ENCODE data around the gene EEF1AKMT3. TPM values are rescaled to one million over a fixed set of nuclear protein-coding genes. Genes with fewer than 3 reads are reported as not detected.
A peak's percentile ranks its signal among the peaks of the same experiment; 100 is the strongest.

EEF1AKMT3 gene
- total RNA-seq, 3 donors from 2014 or later = 5.3 to 7.3 (median 6.2) TPM

DNA sequence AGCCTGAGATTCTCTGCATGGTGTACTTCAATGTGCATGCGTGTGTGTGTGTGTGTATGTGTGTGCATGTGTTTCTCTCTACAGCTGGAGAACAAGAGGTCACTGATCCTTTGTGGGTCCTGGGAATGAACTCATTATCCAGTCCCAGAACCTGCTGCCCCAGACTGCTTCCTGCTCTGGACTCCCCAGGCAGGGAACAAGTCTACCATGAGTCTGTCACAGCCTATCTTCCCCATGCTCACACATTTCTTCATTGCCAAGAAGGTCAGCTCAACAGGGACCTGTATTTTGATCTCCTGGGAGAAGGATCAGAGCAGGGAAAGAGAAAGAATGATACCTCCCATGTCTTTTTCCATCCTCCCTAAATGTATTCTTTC, 31.0 kb upstream of the EEF1AKMT3 start:
- H3K9me3 ChIP-seq = no peaks in the 10 kb centered on the region
- TF ChIP-seq, protein P1, sequence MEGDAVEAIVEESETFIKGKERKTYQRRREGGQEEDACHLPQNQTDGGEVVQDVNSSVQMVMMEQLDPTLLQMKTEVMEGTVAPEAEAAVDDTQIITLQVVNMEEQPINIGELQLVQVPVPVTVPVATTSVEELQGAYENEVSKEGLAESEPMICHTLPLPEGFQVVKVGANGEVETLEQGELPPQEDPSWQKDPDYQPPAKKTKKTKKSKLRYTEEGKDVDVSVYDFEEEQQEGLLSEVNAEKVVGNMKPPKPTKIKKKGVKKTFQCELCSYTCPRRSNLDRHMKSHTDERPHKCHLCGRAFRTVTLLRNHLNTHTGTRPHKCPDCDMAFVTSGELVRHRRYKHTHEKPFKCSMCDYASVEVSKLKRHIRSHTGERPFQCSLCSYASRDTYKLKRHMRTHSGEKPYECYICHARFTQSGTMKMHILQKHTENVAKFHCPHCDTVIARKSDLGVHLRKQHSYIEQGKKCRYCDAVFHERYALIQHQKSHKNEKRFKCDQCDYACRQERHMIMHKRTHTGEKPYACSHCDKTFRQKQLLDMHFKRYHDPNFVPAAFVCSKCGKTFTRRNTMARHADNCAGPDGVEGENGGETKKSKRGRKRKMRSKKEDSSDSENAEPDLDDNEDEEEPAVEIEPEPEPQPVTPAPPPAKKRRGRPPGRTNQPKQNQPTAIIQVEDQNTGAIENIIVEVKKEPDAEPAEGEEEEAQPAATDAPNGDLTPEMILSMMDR (IDR thresholded peaks at IDR 0.05) = no peak
- ATAC-seq (no peak), DNase-seq (no peak)
- no peaks in the 10 kb centered on the region for H3K36me3 ChIP-seq (ENCODE audit: low read depth)
- intact Hi-C loops (cut with DNase I, micrococcal nuclease) = no loop called here
- H3K4me3 ChIP-seq = no peak overlapping the region
- peaks cover 22% of the 10 kb centered on the region for H3K4me1 ChIP-seq (ENCODE audit: low read depth)

DNA sequence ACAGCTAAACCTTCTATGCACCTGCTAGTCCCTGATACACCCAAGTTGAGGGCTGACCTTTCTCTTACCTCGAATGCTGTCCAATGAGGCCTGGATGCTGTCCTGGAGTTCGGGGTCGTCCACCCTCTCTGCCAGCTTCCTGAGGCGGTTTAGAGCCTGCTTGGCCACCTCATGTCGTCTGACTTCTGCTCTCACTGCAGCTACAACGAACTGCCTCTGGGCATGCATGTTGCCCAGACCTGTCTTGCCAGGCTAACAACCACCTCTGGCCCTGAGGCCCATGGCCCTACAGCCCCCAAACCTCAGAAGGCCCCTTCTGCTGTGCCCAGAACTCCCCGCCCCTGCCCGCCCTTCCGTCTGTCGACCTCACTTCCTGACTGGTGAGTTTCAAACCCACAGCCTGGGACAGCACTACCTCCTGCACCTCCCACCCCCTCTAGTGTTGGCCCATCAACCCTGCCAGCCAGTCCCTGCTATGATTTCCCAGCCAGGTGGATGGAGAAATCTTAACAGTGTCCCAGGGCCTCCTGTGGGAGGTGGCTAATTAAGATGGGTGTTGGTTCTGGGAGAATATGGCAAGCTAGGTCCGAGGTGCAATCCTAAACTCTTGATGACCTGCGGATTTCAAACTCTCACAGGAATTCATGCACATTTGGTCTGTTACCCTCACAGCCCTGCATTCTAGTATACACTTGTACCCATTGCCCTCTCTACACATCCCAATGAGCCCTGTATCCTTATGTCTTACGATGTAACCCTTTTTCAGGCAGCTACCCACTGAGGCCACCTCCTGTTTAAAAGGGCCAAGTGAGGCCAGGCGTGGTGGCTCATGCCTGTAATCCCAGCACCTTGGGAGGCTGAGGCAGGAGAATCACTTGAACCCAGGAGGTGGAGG, 30.3 kb upstream of the EEF1AKMT3 start:
- TF ChIP-seq, protein P1 (IDR thresholded peaks at IDR 0.05) = no peak
- Histone ChIP-seq H3K4me1 (ENCODE audit: low read depth) (peaks cover 22% of the 10 kb centered on the region), H3K9me3 (no peaks in the 10 kb centered on the region), H3K36me3 (ENCODE audit: low read depth) (no peaks in the 10 kb centered on the region), H3K4me3 (no peak overlapping the region)
- peak; percentile 60 to 83 (median 64) for DNase-seq
- intact Hi-C loops (cut with DNase I, micrococcal nuclease) = no loop called here
- peak; percentile 44 for ATAC-seq

DNA sequence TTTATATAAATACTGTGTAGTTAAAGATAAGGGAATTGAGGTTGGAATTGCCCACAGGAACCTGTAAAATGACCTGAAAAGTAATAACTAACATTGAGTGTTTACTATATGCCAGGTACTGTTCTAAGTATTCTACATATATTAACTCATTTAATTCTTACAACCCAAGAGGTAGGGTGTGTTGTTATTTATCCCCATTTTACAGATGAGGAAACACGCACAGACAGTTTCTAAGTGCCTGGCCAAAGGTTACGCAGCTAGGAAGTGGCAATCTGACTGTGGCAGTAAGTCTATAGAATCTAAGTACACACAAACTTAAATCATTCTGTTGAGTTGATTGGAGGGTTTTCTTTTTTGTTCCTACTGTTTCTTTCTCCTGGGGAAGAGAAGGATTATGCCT, 28.6 kb upstream of the EEF1AKMT3 start:
- TF ChIP-seq, protein P1 (IDR thresholded peaks at IDR 0.05) = no peak
- H3K9me3 ChIP-seq = no peaks in the 10 kb centered on the region
- peaks cover 7% of the 10 kb centered on the region for H3K4me1 ChIP-seq (ENCODE audit: low read depth)
- H3K36me3 ChIP-seq (ENCODE audit: low read depth) = no peaks in the 10 kb centered on the region
- no peak for DNase-seq
- ATAC-seq = no peak
- H3K4me3 ChIP-seq = no peak overlapping the region
- intact Hi-C loops (cut with DNase I, micrococcal nuclease) = no loop called here

DNA sequence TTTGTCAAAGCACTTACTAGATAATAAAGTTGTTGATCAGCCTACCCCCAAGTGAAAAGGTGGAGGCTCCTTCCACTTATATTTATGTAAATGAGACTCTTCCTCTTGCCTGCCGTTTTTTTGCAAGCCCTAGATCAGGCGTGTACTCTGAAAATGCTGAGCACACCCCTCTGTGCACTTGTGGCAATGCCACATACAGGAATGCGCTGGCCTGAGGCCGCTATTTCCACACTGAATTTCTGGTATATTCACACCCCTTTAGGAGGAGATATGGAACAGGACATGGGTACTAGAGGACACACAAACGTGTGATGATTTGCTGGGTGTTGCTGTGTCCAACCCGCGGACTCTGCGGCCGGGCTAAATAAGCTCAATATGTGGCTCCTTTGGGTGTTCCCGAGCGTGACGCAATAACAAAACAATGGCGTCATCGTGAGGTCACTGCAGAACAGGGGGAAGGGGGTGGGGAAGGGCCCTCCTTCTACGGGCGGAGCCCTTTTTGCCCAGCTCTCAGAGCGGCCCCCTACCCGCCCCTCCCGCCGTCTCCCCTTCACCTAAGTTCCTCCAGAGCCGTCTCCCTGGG, 28.1 kb upstream of the EEF1AKMT3 start:
- Histone ChIP-seq H3K4me3 (peak overlapping the region; percentile 70), H3K36me3 (ENCODE audit: low read depth) (no peaks in the 10 kb centered on the region), H3K9me3 (no peaks in the 10 kb centered on the region), H3K4me1 (ENCODE audit: low read depth) (peaks cover 7% of the 10 kb centered on the region)
- ATAC-seq = peak; percentile 68
- TF ChIP-seq, protein P1 (IDR thresholded peaks at IDR 0.05) = no peak
- intact Hi-C loops (cut with DNase I, micrococcal nuclease) = no loop called here
- DNase-seq = peak; percentile 79 to 84 (median 84)

DNA sequence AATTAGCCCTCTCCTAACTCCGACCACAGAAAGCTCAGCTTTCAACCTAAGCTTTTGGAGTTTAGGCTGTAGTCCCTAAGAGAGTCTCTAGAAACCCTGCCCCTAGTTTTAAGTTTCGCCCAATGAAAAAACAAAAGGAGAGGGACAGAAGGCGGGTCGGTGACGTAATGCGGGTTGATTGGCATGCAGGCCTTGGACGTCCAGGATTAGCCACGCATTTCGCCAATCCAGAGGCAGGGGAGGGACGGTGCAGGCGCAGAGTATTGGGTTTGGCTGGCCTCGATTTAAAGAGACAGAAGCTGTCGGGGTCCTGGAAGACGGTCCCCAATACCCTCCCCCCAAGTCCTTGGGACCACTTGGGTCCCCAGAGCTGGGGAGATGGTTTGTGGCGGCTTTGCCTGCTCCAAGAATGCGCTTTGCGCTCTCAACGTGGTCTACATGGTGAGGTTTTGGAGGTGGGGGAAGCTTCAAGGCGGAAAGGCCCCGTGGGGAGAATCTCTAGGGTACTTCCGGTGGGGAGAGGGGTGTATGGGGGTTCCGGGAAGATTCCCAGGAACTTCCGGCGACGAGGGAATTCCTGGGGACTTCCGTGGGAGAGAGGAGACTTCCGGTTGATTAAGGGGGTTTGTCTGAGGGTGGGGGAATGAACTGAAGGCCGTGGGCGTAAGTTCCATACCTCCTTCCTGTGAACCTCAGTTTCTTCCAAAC, 27.5 kb upstream of the EEF1AKMT3 start, which contains the start of gene TSPAN31:
TSPAN31 (plus strand) TSS at position 263 of the 708 bp plus-strand sequence; CDS start at position 379, 116 bp downstream.
- intact Hi-C loops (cut with DNase I, micrococcal nuclease) = no loop called here
- Histone ChIP-seq H3K9me3 (no peaks in the 10 kb centered on the region), H3K4me1 (ENCODE audit: low read depth) (peaks cover 7% of the 10 kb centered on the region), H3K4me3 (peak within 1 kb of the TSS; percentile 70), H3K36me3 (ENCODE audit: low read depth) (no peaks in the 10 kb centered on the region)
- peak; percentile 91 for ATAC-seq
- TF ChIP-seq, protein P1 (IDR thresholded peaks at IDR 0.05) = no peak
- DNase-seq = peak; percentile 94 to 99 (median 98)

Data from mucosa of descending colon (tissue), 3 donors.